Right lobe of liver (tissue), 4 donors: Measurements from ENCODE around the gene SPOCK2.

Source experiments
- CTCF ChIP-seq, 4 donors: fragments of 200-600 bp in 3 of 4; fragments of 450-650 bp in 1 of 4; IDR thresholded peaks; one replicate each; pipeline versions ENCODE4 v1.5.1 to v1.8.0; 2016 to 2022; ENCODE audit warnings: antibody characterized with exemption in 4 of 4, mild to moderate bottlenecking in 2 of 4
- POLR2A ChIP-seq: fragments of 450-650 bp; IDR thresholded peaks from one replicate; pipeline ENCODE4 v1.6.1; 2017; ENCODE audit warnings: antibody characterized with exemption, mild to moderate bottlenecking
- donor health status: DM: no; HTN: no; CAD: no.
- donor health status: DM: no; HTN: no; CAD: no.
- donor health status: DM: no; HTN: yes; CAD: no.

GRCh38 chr10:72022228-72022627 is 66.1 kb downstream of the SPOCK2 start:
- no peak for TF ChIP-seq CTCF (IDR thresholded peaks at IDR 0.05)
- TF ChIP-seq POLR2A: no peak
